ENCODE data around the gene PNKP.
"Not testable (repeated sequence)": the region's sequence is repeated elsewhere in the genome, so short reads cannot be mapped to it uniquely, and the experiment has no call there.

The PNKP gene

GRCh38 chr19:49823472-49823871 is 43.9 kb downstream of the PNKP start:
- peaks cover 7% of the 10 kb centered on the region for H3K36me3 ChIP-seq (ENCODE audit: control insufficient read depth, insufficient read depth, low read length)
- no peak for DNase-seq
- no peak overlapping the region for H3K4me3 ChIP-seq (ENCODE audit: insufficient read depth, low read depth, low read length, poor library complexity, severe bottlenecking)
- H3K4me1 ChIP-seq (ENCODE audit: control insufficient read depth, insufficient read depth, low read length, poor library complexity, severe bottlenecking), result peaks cover 11% of the 10 kb centered on the region
- H3K9me3 ChIP-seq (ENCODE audit: control insufficient read depth, low read length), result no peaks in the 10 kb centered on the region
- no peak overlapping the region for H3K27ac ChIP-seq (ENCODE audit: insufficient read depth, low read length, poor library complexity, severe bottlenecking)
- no peaks in the 10 kb centered on the region for H3K27me3 ChIP-seq (replicated peaks; ENCODE audit: control insufficient read depth, insufficient read depth, low read length, poor library complexity, severe bottlenecking)

GRCh38 chr19:49820125-49820524 is 47.3 kb downstream of the PNKP start:
- no peak overlapping the region for H3K27ac ChIP-seq (ENCODE audit: insufficient read depth, low read length, poor library complexity, severe bottlenecking)
- H3K4me1 ChIP-seq (ENCODE audit: control insufficient read depth, insufficient read depth, low read length, poor library complexity, severe bottlenecking), result peaks cover 11% of the 10 kb centered on the region
- DNase-seq, result no peak
- H3K27me3 ChIP-seq (replicated peaks; ENCODE audit: control insufficient read depth, insufficient read depth, low read length, poor library complexity, severe bottlenecking), result no peaks in the 10 kb centered on the region
- no peaks in the 10 kb centered on the region for H3K36me3 ChIP-seq (ENCODE audit: control insufficient read depth, insufficient read depth, low read length)
- H3K4me3 ChIP-seq (ENCODE audit: insufficient read depth, low read depth, low read length, poor library complexity, severe bottlenecking), result no peak overlapping the region
- H3K9me3 ChIP-seq (ENCODE audit: control insufficient read depth, low read length), result no peaks in the 10 kb centered on the region

- not testable (repeated sequence) for DNase-seq; H3K27me3 ChIP-seq (replicated peaks; ENCODE audit: control insufficient read depth, insufficient read depth, low read length, poor library complexity, severe bottlenecking); H3K36me3 ChIP-seq (ENCODE audit: control insufficient read depth, insufficient read depth, low read length); H3K27ac ChIP-seq (ENCODE audit: insufficient read depth, low read length, poor library complexity, severe bottlenecking); H3K9me3 ChIP-seq (ENCODE audit: control insufficient read depth, low read length)
- Histone ChIP-seq H3K4me3 (ENCODE audit: insufficient read depth, low read depth, low read length, poor library complexity, severe bottlenecking) (peak overlapping the region; percentile 80), H3K4me1 (ENCODE audit: control insufficient read depth, insufficient read depth, low read length, poor library complexity, severe bottlenecking) (peaks cover 11% of the 10 kb centered on the region)
These were observed 47.8 kb downstream of the PNKP start for GRCh38 chr19:49819452-49820115.

- no peaks in the 10 kb centered on the region for H3K27me3 ChIP-seq (replicated peaks; ENCODE audit: control insufficient read depth, insufficient read depth, low read length, poor library complexity, severe bottlenecking)
- H3K27ac ChIP-seq (ENCODE audit: insufficient read depth, low read length, poor library complexity, severe bottlenecking), result peak overlapping the region; percentile 98
- no peaks in the 10 kb centered on the region for H3K36me3 ChIP-seq (ENCODE audit: control insufficient read depth, insufficient read depth, low read length)
- no peak for DNase-seq
- H3K4me1 ChIP-seq (ENCODE audit: control insufficient read depth, insufficient read depth, low read length, poor library complexity, severe bottlenecking), result peaks cover 15% of the 10 kb centered on the region
- H3K4me3 ChIP-seq (ENCODE audit: insufficient read depth, low read depth, low read length, poor library complexity, severe bottlenecking), result peak overlapping the region; percentile 80
- no peaks in the 10 kb centered on the region for H3K9me3 ChIP-seq (ENCODE audit: control insufficient read depth, low read length)
These were observed 48.6 kb downstream of the PNKP start for GRCh38 chr19:49818649-49819370.

- Histone ChIP-seq H3K4me1 (ENCODE audit: control insufficient read depth, insufficient read depth, low read length, poor library complexity, severe bottlenecking) (peaks cover 15% of the 10 kb centered on the region), H3K27ac (ENCODE audit: insufficient read depth, low read length, poor library complexity, severe bottlenecking) (peak within 1 kb of the TSS; percentile 98), H3K27me3 (replicated peaks; ENCODE audit: control insufficient read depth, insufficient read depth, low read length, poor library complexity, severe bottlenecking) (no peaks in the 10 kb centered on the region), H3K4me3 (ENCODE audit: insufficient read depth, low read depth, low read length, poor library complexity, severe bottlenecking) (peak within 1 kb of the TSS; percentile 80), H3K9me3 (ENCODE audit: control insufficient read depth, low read length) (no peaks in the 10 kb centered on the region), H3K36me3 (ENCODE audit: control insufficient read depth, insufficient read depth, low read length) (no peaks in the 10 kb centered on the region)
- peak; percentile 79 to 86 (median 83) for DNase-seq
These were observed 49.3 kb downstream of the PNKP start, which contains the start of gene MED25 for GRCh38 chr19:49817964-49818648. MED25 (plus strand) TSS chr19:49818289; CDS start chr19:49818342, 53 bp downstream.

GRCh38 chr19:49816590-49816989 is 50.8 kb downstream of the PNKP start:
- DNase-seq, result no peak
- Histone ChIP-seq H3K4me1 (ENCODE audit: control insufficient read depth, insufficient read depth, low read length, poor library complexity, severe bottlenecking) (peaks cover 21% of the 10 kb centered on the region), H3K27me3 (replicated peaks; ENCODE audit: control insufficient read depth, insufficient read depth, low read length, poor library complexity, severe bottlenecking) (no peaks in the 10 kb centered on the region), H3K4me3 (ENCODE audit: insufficient read depth, low read depth, low read length, poor library complexity, severe bottlenecking) (no peak overlapping the region), H3K27ac (ENCODE audit: insufficient read depth, low read length, poor library complexity, severe bottlenecking) (peak overlapping the region; percentile 98), H3K9me3 (ENCODE audit: control insufficient read depth, low read length) (no peaks in the 10 kb centered on the region), H3K36me3 (ENCODE audit: control insufficient read depth, insufficient read depth, low read length) (no peaks in the 10 kb centered on the region)

GRCh38 chr19:49814010-49814409 is 53.4 kb downstream of the PNKP start:
- Histone ChIP-seq H3K27ac (ENCODE audit: insufficient read depth, low read length, poor library complexity, severe bottlenecking) (peak overlapping the region; percentile 96), H3K4me3 (ENCODE audit: insufficient read depth, low read depth, low read length, poor library complexity, severe bottlenecking) (no peak overlapping the region), H3K4me1 (ENCODE audit: control insufficient read depth, insufficient read depth, low read length, poor library complexity, severe bottlenecking) (peaks cover 20% of the 10 kb centered on the region)

GRCh38 chr19:49812997-49813861 is 54.1 kb downstream of the PNKP start, which contains the start of gene FUZ:
FUZ (minus strand) TSS chr19:49813292; CDS start chr19:49813106, 186 bp downstream.
- no peaks in the 10 kb centered on the region for H3K36me3 ChIP-seq (ENCODE audit: control insufficient read depth, insufficient read depth, low read length)
- H3K27ac ChIP-seq (ENCODE audit: insufficient read depth, low read length, poor library complexity, severe bottlenecking), result peak within 1 kb of the TSS; percentile 96
- peak within 1 kb of the TSS; percentile 69 for H3K4me3 ChIP-seq (ENCODE audit: insufficient read depth, low read depth, low read length, poor library complexity, severe bottlenecking)
- peaks cover 14% of the 10 kb centered on the region for H3K4me1 ChIP-seq (ENCODE audit: control insufficient read depth, insufficient read depth, low read length, poor library complexity, severe bottlenecking)
- no peaks in the 10 kb centered on the region for H3K9me3 ChIP-seq (ENCODE audit: control insufficient read depth, low read length)
- DNase-seq, result peak; percentile 90 to 93 (median 91)
- H3K27me3 ChIP-seq (replicated peaks; ENCODE audit: control insufficient read depth, insufficient read depth, low read length, poor library complexity, severe bottlenecking), result no peaks in the 10 kb centered on the region

More at GRCh38 chr19:49814010-49814409, 53.4 kb downstream of the PNKP start:
- no peaks in the 10 kb centered on the region for H3K9me3 ChIP-seq (ENCODE audit: control insufficient read depth, low read length)
- no peak for DNase-seq
- no peaks in the 10 kb centered on the region for H3K36me3 ChIP-seq (ENCODE audit: control insufficient read depth, insufficient read depth, low read length)
- H3K27me3 ChIP-seq (replicated peaks; ENCODE audit: control insufficient read depth, insufficient read depth, low read length, poor library complexity, severe bottlenecking), result no peaks in the 10 kb centered on the region

GRCh38 chr19:49812452-49812996 is 54.9 kb downstream of the PNKP start:
- Histone ChIP-seq H3K27ac (ENCODE audit: insufficient read depth, low read length, poor library complexity, severe bottlenecking) (peak overlapping the region; percentile 96), H3K27me3 (replicated peaks; ENCODE audit: control insufficient read depth, insufficient read depth, low read length, poor library complexity, severe bottlenecking) (no peaks in the 10 kb centered on the region)
- no peak for DNase-seq

More at GRCh38 chr19:49812452-49812996, 54.9 kb downstream of the PNKP start:
- peaks cover 14% of the 10 kb centered on the region for H3K4me1 ChIP-seq (ENCODE audit: control insufficient read depth, insufficient read depth, low read length, poor library complexity, severe bottlenecking)
- H3K4me3 ChIP-seq (ENCODE audit: insufficient read depth, low read depth, low read length, poor library complexity, severe bottlenecking), result peak overlapping the region; percentile 69
- no peaks in the 10 kb centered on the region for H3K36me3 ChIP-seq (ENCODE audit: control insufficient read depth, insufficient read depth, low read length)
- no peaks in the 10 kb centered on the region for H3K9me3 ChIP-seq (ENCODE audit: control insufficient read depth, low read length)
